GM23338 (cell line): Measurements from ENCODE around the gene MEPE. TPM values are rescaled to one million over a fixed set of nuclear protein-coding genes. Genes with fewer than 3 reads are reported as not detected.

Experiments used
- ATAC-seq: fragments of 200-7000 bp; cut with Tn5 transposase; 3 replicates; pipeline ENCODE4 v1.9.1; 2020
- DNase-seq: peaks from one replicate; pipeline ENCODE4 v3.0.0-alpha.2; 2015; ENCODE audit warnings: low spot score
- H2AFZ ChIP-seq: fragments of 200-600 bp; sonication (generic); 2 replicates; pipeline ENCODE4 v1.8.0; 2016; ENCODE audit warnings: antibody characterized with exemption, mild to moderate bottlenecking, moderate library complexity
- H3F3A ChIP-seq: fragments of 200-600 bp; sonication (generic); replicated peaks from 2 replicates; pipeline ENCODE4 v1.8.0; 2017; ENCODE audit warnings: antibody characterized with exemption, mixed run types, low read depth
- H3K27ac ChIP-seq: fragments of 200-600 bp; sonication (generic); 2 replicates; pipeline ENCODE4 v1.6.1; 2016; ENCODE audit warnings: low read depth
- H3K27me3 ChIP-seq: fragments of 200-600 bp; sonication (generic); 2 replicates; pipeline ENCODE4 v1.8.0; 2016; ENCODE audit warnings: mild to moderate bottlenecking, mixed run types, moderate library complexity; ENCODE audit not compliant: insufficient read depth
- H3K36me3 ChIP-seq: fragments of 200-600 bp; sonication (generic); 2 replicates; pipeline ENCODE4 v1.8.0; 2016; ENCODE audit warnings: mild to moderate bottlenecking; ENCODE audit not compliant: insufficient read depth
- H3K4me1 ChIP-seq: fragments of 200-600 bp; sonication (generic); 2 replicates; pipeline ENCODE4 v1.8.0; 2016; ENCODE audit warnings: mild to moderate bottlenecking, moderate library complexity; ENCODE audit not compliant: insufficient read depth
- H3K4me2 ChIP-seq: fragments of 200-600 bp; sonication (generic); 2 replicates; pipeline ENCODE4 v1.7.1; 2017; ENCODE audit warnings: mixed run types
- H3K4me3 ChIP-seq: fragments of 200-600 bp; sonication (generic); 2 replicates; pipeline ENCODE4 v1.6.1; 2016; ENCODE audit warnings: mixed run types
- H3K79me2 ChIP-seq: fragments of 200-600 bp; sonication (generic); replicated peaks from 2 replicates; pipeline ENCODE4 v1.8.0; 2017; ENCODE audit warnings: mild to moderate bottlenecking; ENCODE audit not compliant: insufficient read depth
- H3K9me2 ChIP-seq: fragments of 200-600 bp; sonication (generic); 2 replicates; pipeline ENCODE4 v1.8.0; 2017; ENCODE audit not compliant: insufficient read depth
- H4K20me1 ChIP-seq: fragments of 200-600 bp; sonication (generic); replicated peaks from 2 replicates; pipeline ENCODE4 v1.8.0; 2017; ENCODE audit warnings: mild to moderate bottlenecking; ENCODE audit not compliant: insufficient read depth
- H3K27ac Mint-ChIP-seq: 2 replicates; pipeline ENCODE4 v1.8.0; 2020; ENCODE audit warnings: inconsistent platforms, mild to moderate bottlenecking, moderate library complexity, mixed read lengths
- H3K27me3 Mint-ChIP-seq: 3 replicates; pipeline ENCODE4 v1.8.0; 2022; ENCODE audit warnings: low read depth, mild to moderate bottlenecking, moderate library complexity, mixed read lengths, inconsistent platforms; ENCODE audit not compliant: insufficient read depth, poor library complexity
- H3K36me3 Mint-ChIP-seq: 3 replicates; pipeline ENCODE4 v1.8.0; 2021; ENCODE audit warnings: low read depth, mild to moderate bottlenecking, inconsistent platforms, moderate library complexity, mixed read lengths
- H3K4me1 Mint-ChIP-seq: 3 replicates; pipeline ENCODE4 v1.8.0; 2020; ENCODE audit warnings: mild to moderate bottlenecking, inconsistent platforms, mixed read lengths
- H3K4me3 Mint-ChIP-seq: 3 replicates; pipeline ENCODE4 v1.8.0; 2021; ENCODE audit warnings: moderate library complexity, mild to moderate bottlenecking, inconsistent platforms, mixed read lengths
- H3K9me3 Mint-ChIP-seq: 3 replicates; pipeline ENCODE4 v1.8.0; 2020; ENCODE audit warnings: moderate library complexity, mild to moderate bottlenecking, inconsistent platforms, mixed read lengths
- CREB1 ChIP-seq: fragments of 250-450 bp; sonication (Bioruptor Pico); IDR thresholded peaks from 2 replicates; pipeline ENCODE4 v1.5.0; 2020; ENCODE audit warnings: low read depth, mild to moderate bottlenecking, moderate library complexity
- ETS1 ChIP-seq: IDR thresholded peaks from 2 replicates; pipeline ENCODE4 v1.6.1; 2016; ENCODE audit warnings: antibody characterized with exemption
- EZH2 ChIP-seq: fragments of 200-600 bp; sonication (generic); IDR thresholded peaks from one replicate; pipeline ENCODE4 v1.8.0; 2017; ENCODE audit warnings: antibody characterized with exemption, mild to moderate bottlenecking, low read depth; ENCODE audit not compliant: unreplicated experiment
- EZH2phosphoT487 ChIP-seq: fragments of 200-600 bp; sonication (generic); IDR thresholded peaks from one replicate; pipeline ENCODE4 v1.8.1; 2018; ENCODE audit warnings: antibody characterized with exemption; ENCODE audit not compliant: unreplicated experiment
- JUNB ChIP-seq: IDR thresholded peaks from one replicate; pipeline ENCODE4 v1.6.1; 2016; ENCODE audit warnings: antibody characterized with exemption; ENCODE audit not compliant: unreplicated experiment
- NANOG ChIP-seq: IDR thresholded peaks from 2 replicates; pipeline ENCODE4 v1.6.1; 2016; ENCODE audit warnings: antibody characterized with exemption, borderline replicate concordance
- POLR2AphosphoS5 ChIP-seq: IDR thresholded peaks from 2 replicates; pipeline ENCODE4 v1.6.1; 2016; ENCODE audit warnings: antibody characterized with exemption, low read depth
- REST ChIP-seq: IDR thresholded peaks from one replicate; pipeline ENCODE4 v1.6.1; 2018; ENCODE audit warnings: antibody characterized with exemption; ENCODE audit not compliant: unreplicated experiment
- STAT1 ChIP-seq: IDR thresholded peaks from one replicate; pipeline ENCODE4 v1.6.1; 2016; ENCODE audit warnings: antibody characterized with exemption; ENCODE audit not compliant: unreplicated experiment
- ZNF114 ChIP-seq: fragments of 250-450 bp; sonication (Bioruptor Pico); IDR thresholded peaks from 2 replicates; pipeline ENCODE4 v1.5.0; 2020; ENCODE audit warnings: mild to moderate bottlenecking, moderate library complexity
- ZNF331 ChIP-seq: fragments of 250-450 bp; sonication (Bioruptor Pico); IDR thresholded peaks from 2 replicates; pipeline ENCODE4 v1.5.0; 2020; ENCODE audit warnings: low read depth, mild to moderate bottlenecking, moderate library complexity
- polyA plus RNA-seq: library from polyadenylated mRNA; unstranded; fragments of >200 nt; fragmentation: Nextera tagmentation; extraction: Ambion mirVana; gene quantifications from 2 replicates; pipeline ENCODE4 v1.2.1, GENCODE V29; 2016
- total RNA-seq: library from RNA; depleted of rRNA; stranded (reverse); fragments of >200 nt; shearing (Covaris generic); gene quantifications from 2 replicates; pipeline ENCODE4 v1.2.3, GENCODE V29; 2014
- TF ChIP-seq, protein P1 (sequence below), 2 experiments: fragments of 200-600 bp in 1 of 2; sonication (generic) in 1 of 2; conservative IDR thresholded peaks; 2 replicates each; pipeline versions ENCODE4 v1.5.1 to v1.6.1; 2016 to 2017; ENCODE audit warnings: antibody characterized with exemption in 2 of 2, low read depth in 2 of 2, mild to moderate bottlenecking in 2 of 2, moderate library complexity in 1 of 2

Gene MEPE
- total and polyA plus RNA-seq, 2 experiments from 2014 or later, result not detected

DNA sequence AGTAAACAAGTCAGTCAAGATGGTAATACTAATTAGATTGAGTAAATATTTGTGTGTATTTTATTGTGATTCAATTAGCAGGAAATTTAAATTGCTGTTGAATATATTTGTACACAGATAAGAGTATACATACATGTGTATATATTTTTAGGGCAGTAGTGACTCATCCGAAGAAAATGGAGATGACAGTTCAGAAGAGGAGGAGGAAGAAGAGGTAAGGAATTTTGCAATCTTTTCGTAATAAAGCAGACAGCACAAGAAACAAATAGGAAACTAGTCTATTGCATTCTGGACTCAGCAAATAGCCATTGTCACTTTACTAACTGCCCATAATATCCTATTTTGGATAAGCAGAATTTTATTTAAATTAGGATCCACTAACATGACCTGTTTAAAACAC is 26.8 kb upstream of the MEPE start:
- Histone ChIP-seq H3K36me3 (no peaks in the 10 kb centered on the region), H3K27me3 (no peaks in the 10 kb centered on the region), H3K27ac (no peak overlapping the region), H3K9me2 (no peaks in the 10 kb centered on the region), H4K20me1 (no peaks in the 10 kb centered on the region), H3K79me2 (no peaks in the 10 kb centered on the region), H3K4me2 (no peak overlapping the region), H3F3A (no peaks in the 10 kb centered on the region), H3K4me1 (peaks cover 2% of the 10 kb centered on the region; the same call in 1 of the 2 replicates), H2AFZ (no peak overlapping the region), H3K4me3 (no peak overlapping the region)
- Mint-ChIP-seq H3K9me3 (no peaks in the 10 kb centered on the region), H3K27me3 (no peaks in the 10 kb centered on the region), H3K27ac (no peak overlapping the region), H3K4me1 (no peaks in the 10 kb centered on the region), H3K36me3 (no peaks in the 10 kb centered on the region), H3K4me3 (no peak overlapping the region)
- no peak for ATAC-seq
- no peak for DNase-seq
- TF ChIP-seq CREB1 (no peak), JUNB (no peak), ETS1 (no peak), POLR2AphosphoS5 (no peak), REST (no peak), EZH2phosphoT487 (no peak), NANOG (no peak), ZNF114 (no peak), ZNF331 (CRISPR knock-in tag) (no peak), STAT1 (no peak), EZH2 (no peak)
- TF ChIP-seq, protein P1, sequence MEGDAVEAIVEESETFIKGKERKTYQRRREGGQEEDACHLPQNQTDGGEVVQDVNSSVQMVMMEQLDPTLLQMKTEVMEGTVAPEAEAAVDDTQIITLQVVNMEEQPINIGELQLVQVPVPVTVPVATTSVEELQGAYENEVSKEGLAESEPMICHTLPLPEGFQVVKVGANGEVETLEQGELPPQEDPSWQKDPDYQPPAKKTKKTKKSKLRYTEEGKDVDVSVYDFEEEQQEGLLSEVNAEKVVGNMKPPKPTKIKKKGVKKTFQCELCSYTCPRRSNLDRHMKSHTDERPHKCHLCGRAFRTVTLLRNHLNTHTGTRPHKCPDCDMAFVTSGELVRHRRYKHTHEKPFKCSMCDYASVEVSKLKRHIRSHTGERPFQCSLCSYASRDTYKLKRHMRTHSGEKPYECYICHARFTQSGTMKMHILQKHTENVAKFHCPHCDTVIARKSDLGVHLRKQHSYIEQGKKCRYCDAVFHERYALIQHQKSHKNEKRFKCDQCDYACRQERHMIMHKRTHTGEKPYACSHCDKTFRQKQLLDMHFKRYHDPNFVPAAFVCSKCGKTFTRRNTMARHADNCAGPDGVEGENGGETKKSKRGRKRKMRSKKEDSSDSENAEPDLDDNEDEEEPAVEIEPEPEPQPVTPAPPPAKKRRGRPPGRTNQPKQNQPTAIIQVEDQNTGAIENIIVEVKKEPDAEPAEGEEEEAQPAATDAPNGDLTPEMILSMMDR (conservative IDR thresholded peaks at IDR 0.05; ENCODE audit: low read depth in 2 of 2), result no peak
